ENCODE data around the gene MBOAT2. TPM values are rescaled to one million over a fixed set of nuclear protein-coding genes. Genes with fewer than 3 reads are reported as not detected.

Gene MBOAT2
- total and polyA plus RNA-seq, 4 donors: 0.57 to 65.5 (median 3.2) TPM

GRCh38 chr2:8989536-8990079 is 13.9 kb downstream of the MBOAT2 start:
- peaks cover 0 to 6% (median 0%) of the 10 kb centered on the region in 4 donors for H3K27me3 ChIP-seq (ENCODE audit: control insufficient read depth in 4 of 4, insufficient read depth in 4 of 4, low read length in 3 of 4)
- DNase-seq (ENCODE audit: low spot score): no peak
- TF ChIP-seq HNF4A (conservative IDR thresholded peaks at IDR 0.05) (no peak), SP1 (IDR thresholded peaks at IDR 0.05) (no peak), TAF1 (conservative IDR thresholded peaks at IDR 0.05) (no peak), NR2F2 (IDR thresholded peaks at IDR 0.05) (no peak)
- no peaks in the 10 kb centered on the region for H3K4me1 ChIP-seq (ENCODE audit: control insufficient read depth in 4 of 4, insufficient read depth in 4 of 4, low read length in 3 of 4)
- no peaks in the 10 kb centered on the region for H3K36me3 ChIP-seq (ENCODE audit: control insufficient read depth in 4 of 4, insufficient read depth in 3 of 4, low read depth in 1 of 4, low read length in 3 of 4)
- no peak overlapping the region for H3K9ac ChIP-seq (ENCODE audit: low read depth in 1 of 2, low read length in 2 of 2)
- 82% methylated on average over 5 of the region's 5 CpGs for WGBS
- peaks cover 0 to 2% (median 0%) of the 10 kb centered on the region in 4 donors for H3K9me3 ChIP-seq (ENCODE audit: control insufficient read depth in 4 of 4, low read length in 3 of 4)
- H3K27ac ChIP-seq (ENCODE audit: low read depth in 1 of 2, low read length in 2 of 2): no peak overlapping the region
- H3K4me3 ChIP-seq (ENCODE audit: low read depth in 1 of 3, low read length in 3 of 3): no peak overlapping the region

- H3K27ac ChIP-seq (ENCODE audit: low read depth in 1 of 2, low read length in 2 of 2): no peak overlapping the region
- DNase-seq (ENCODE audit: low spot score): no peak
- H3K4me3 ChIP-seq (ENCODE audit: low read depth in 1 of 3, low read length in 3 of 3): no peak overlapping the region
- no peak for TF ChIP-seq SP1 (IDR thresholded peaks at IDR 0.05)
- no peak for TF ChIP-seq HNF4A (conservative IDR thresholded peaks at IDR 0.05)
- no peak for TF ChIP-seq YY1 (IDR thresholded peaks at IDR 0.05)
- no peak for TF ChIP-seq ZBTB33 (IDR thresholded peaks at IDR 0.05)
- TF ChIP-seq REST (IDR thresholded peaks at IDR 0.05): no peak
- TF ChIP-seq FOXA2 (IDR thresholded peaks at IDR 0.05): no peak
- no peak for TF ChIP-seq HNF4G (IDR thresholded peaks at IDR 0.05)
- TF ChIP-seq JUND (IDR thresholded peaks at IDR 0.05): no peak
- TF ChIP-seq ATF3 (IDR thresholded peaks at IDR 0.05): no peak
- no peaks in the 10 kb centered on the region for H3K4me1 ChIP-seq (ENCODE audit: control insufficient read depth in 4 of 4, insufficient read depth in 4 of 4, low read length in 3 of 4)
- WGBS: 86% methylated on average over 3 of the region's 3 CpGs
- no peak overlapping the region for H3K9ac ChIP-seq (ENCODE audit: low read depth in 1 of 2, low read length in 2 of 2)
- no peaks in the 10 kb centered on the region for H3K9me3 ChIP-seq (ENCODE audit: control insufficient read depth in 4 of 4, low read length in 3 of 4)
- no peaks in the 10 kb centered on the region for H3K36me3 ChIP-seq (ENCODE audit: control insufficient read depth in 4 of 4, insufficient read depth in 3 of 4, low read depth in 1 of 4, low read length in 3 of 4)
- H3K27me3 ChIP-seq (ENCODE audit: control insufficient read depth in 4 of 4, insufficient read depth in 4 of 4, low read length in 3 of 4): peaks cover 0 to 4% (median 0%) of the 10 kb centered on the region in 4 donors
These were observed 16.1 kb downstream of the MBOAT2 start for GRCh38 chr2:8987410-8987809.

GRCh38 chr2:8986327-8986976 is 17.0 kb downstream of the MBOAT2 start:
- WGBS: 91% methylated on average over 11 of the region's 11 CpGs
- H3K9me3 ChIP-seq (ENCODE audit: control insufficient read depth in 4 of 4, low read length in 3 of 4): no peaks in the 10 kb centered on the region
- no peak overlapping the region for H3K27ac ChIP-seq (ENCODE audit: low read depth in 1 of 2, low read length in 2 of 2)
- no peak overlapping the region for H3K9ac ChIP-seq (ENCODE audit: low read depth in 1 of 2, low read length in 2 of 2)
- H3K36me3 ChIP-seq (ENCODE audit: control insufficient read depth in 4 of 4, insufficient read depth in 3 of 4, low read depth in 1 of 4, low read length in 3 of 4): no peaks in the 10 kb centered on the region
- no peaks in the 10 kb centered on the region for H3K4me1 ChIP-seq (ENCODE audit: control insufficient read depth in 4 of 4, insufficient read depth in 4 of 4, low read length in 3 of 4)
- TF ChIP-seq RAD21 (IDR thresholded peaks at IDR 0.05): peak in 1 of 2 donors; percentile 4
- TF ChIP-seq MAX (IDR thresholded peaks at IDR 0.05): no peak
- no peak for TF ChIP-seq EGR1 (IDR thresholded peaks at IDR 0.05; ENCODE audit: low read depth in 2 of 2)
- peaks cover 0 to 1% (median 0%) of the 10 kb centered on the region in 4 donors for H3K27me3 ChIP-seq (ENCODE audit: control insufficient read depth in 4 of 4, insufficient read depth in 4 of 4, low read length in 3 of 4)
- H3K4me3 ChIP-seq (ENCODE audit: low read depth in 1 of 3, low read length in 3 of 3): no peak overlapping the region
- DNase-seq (ENCODE audit: low spot score): no peak
